GM13976 (cell line): ENCODE measurements around the gene SLC25A25.

Experiments used
- DNase-seq: peaks from one replicate; pipeline ENCODE4 v3.0.0; 2012; ENCODE audit warnings: low spot score
- CTCF ChIP-seq: IDR thresholded peaks from 2 replicates; pipeline ENCODE4 v1.5.1; 2012; ENCODE audit warnings: borderline replicate concordance, mild to moderate bottlenecking; ENCODE audit not compliant: insufficient read depth; ENCODE audit errors: extremely low read depth, missing control alignments, control extremely low read depth
- in situ Hi-C: fragments of 300-500 bp; cut with MboI; formaldehyde crosslinking; loops from one replicate; pipeline ENCODE4 v1.12.0; 2022; ENCODE audit warnings: low sequenced_read_pairs, mixed read lengths, inconsistent platforms; ENCODE audit not compliant: unreplicated experiment

SLC25A25 gene

DNA sequence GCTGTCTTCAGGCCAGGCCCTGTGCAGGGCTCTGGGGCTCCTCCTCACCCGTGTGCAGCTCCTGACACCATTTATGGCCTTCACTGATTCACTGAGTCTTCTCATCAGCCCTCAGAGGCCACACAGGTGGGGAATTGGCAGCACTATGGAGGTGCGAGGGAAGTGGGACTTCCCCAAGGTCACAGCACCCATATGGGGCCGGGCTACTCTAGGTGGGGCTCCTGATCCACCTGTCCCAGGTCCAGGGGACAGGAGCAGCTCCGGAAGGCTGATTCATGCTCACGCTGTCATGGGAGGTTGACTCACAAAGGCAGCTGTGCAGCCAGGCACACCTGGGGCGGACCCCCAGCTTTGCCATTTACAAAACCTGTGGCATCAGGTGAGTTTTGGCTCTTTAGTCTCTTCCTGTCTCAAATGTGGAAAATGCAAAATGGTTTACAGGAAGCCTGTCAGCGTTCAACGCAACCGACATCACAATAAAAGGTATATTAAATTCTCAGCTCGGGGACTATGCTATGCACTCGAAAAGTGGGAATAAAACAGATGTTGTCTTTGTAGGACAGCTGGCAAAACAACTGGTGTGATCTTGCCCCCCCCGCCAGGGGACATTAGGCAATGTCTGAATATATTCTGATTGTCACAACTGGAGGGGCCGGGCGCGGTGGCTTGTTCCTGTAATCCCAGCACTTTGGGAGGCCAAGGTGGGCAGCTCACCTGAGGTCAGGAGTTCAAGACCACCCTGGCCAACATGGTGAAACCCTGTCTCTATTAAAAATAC lies 15.9 kb upstream of the SLC25A25 start:
- in situ Hi-C loops, result no loop called here
- no peak for TF ChIP-seq CTCF

GRCh38 chr9:128053560-128053959 lies 14.5 kb upstream of the SLC25A25 start:
- no peak for DNase-seq
- TF ChIP-seq CTCF, result no peak
- in situ Hi-C loops, result no loop called here

More for the DNA sequence above, 15.9 kb upstream of the SLC25A25 start:
- DNase-seq, result peak; percentile 7

DNA sequence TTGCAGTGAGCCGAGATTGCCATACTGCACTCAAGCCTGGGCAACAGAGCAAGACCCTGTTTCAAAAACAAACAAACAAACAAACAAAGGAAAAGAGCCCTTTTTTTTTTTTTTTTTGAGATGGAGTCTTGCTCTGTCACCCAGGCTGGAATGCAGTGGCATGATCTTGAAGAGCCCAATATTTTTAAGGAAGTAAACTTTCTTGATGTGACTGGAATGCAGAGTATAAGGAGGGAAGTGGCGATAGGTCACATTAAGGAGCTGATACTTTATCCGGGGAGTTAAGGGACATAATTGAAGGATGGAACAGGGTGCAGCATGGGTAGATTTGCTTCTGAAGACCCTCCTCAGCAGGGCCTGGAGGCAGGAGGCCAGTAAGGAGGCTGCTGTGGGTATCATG lies 13.9 kb upstream of the SLC25A25 start:
- no peak for TF ChIP-seq CTCF
- DNase-seq, result peak; percentile 9
- in situ Hi-C loops, result no loop called here

DNA sequence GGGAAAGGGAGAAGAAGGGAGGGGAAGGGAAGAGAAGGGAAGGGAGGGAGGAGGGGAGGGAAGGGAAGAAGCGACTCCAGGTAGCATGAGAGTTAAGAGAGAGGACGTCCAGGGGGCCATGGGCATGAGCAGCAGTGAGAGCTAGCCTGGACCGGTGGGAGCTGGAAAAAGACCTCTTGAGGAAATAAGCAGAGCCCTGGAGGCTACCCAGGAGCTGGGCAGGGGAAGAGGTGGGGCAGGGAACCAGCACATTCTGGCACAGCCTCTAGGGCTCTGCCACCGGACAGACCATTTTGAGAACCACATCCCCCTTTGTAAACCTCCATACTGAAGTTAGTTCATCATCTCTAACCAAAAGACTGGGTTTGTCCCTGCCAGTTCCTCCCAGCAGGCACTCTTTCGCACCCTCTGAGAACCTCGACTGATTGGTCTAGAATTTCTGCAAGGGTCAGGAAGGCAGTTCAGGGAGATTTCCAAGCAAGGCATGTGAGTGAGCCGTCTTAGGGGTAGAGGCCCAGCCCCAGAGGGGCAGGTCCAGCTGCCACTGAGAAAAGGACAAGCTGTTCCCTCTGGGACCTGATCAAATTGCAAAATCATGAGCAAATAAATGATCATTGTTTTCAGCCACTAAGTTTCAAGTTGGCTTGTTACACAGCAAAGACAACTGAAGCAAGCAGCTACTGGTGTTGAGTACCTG lies 12.5 kb upstream of the SLC25A25 start:
- no peak for DNase-seq
- in situ Hi-C loops, result no loop called here
- TF ChIP-seq CTCF, result no peak

DNA sequence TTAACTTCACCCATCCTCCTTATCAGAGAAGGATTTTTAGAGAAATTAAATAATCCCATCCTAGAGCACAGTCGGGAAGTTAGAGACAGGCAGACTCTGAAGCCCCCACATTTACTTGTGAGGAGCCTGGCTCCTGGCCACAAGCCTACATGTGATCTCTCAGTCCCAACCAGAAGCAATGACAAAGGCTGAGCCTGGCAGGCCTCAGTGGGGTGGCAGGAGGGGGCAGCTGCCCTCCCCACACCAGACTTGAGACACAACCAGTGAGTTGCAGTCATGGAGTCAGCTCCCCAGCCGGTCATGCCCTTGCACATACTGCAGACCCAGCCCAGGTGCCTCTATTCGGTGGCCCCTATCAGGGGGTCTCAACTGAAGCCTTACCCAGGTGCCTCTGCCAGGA lies 11.9 kb upstream of the SLC25A25 start:
- DNase-seq, result no peak
- no peak for TF ChIP-seq CTCF
- in situ Hi-C loops, result no loop called here

DNA sequence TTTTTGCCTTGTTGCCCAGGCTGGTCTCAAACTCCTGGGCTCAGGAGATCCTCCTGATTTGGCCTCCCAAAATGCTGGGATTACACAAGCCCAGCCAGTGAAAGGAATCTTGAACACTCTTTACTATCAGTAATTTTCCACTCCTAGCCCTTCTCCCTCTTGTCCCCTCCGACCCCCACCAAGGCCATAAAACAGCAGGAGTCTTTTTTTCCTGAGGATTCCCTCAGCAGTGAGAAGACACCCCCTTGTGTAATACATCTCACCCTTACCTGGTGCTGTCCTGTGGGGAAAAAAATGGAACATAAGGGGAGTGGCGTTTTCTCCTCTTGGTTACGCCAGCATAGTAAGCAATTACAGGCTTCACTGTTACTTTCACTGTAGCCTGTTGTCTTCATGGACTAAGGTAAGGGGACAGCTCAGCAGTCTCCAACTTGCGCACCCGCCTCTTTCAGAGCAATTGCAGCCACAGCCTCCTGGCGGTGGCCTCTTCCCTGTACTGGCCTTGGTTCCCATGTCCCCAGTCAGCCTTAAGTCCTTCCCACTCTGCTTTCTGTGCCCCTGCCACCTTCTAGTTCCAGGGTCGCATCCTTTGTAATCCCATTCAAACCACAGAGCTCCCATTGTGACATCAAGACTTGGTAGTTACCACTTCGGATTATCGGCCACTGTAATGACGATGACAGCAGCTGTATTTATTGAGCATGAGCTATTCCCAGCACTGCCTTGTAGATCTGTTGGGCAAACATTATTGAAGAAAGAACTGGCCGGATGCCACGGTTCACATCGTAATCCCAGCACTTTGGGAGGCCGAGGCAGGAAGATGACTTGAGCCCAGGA lies 10.9 kb upstream of the SLC25A25 start:
- in situ Hi-C loops, result no loop called here
- no peak for DNase-seq
- no peak for TF ChIP-seq CTCF
